Endodermal cell (in vitro differentiated cells): ENCODE measurements around the gene CCT6B. TPM values are rescaled to one million over a fixed set of nuclear protein-coding genes. Genes with fewer than 3 reads are reported as not detected.

Source experiments
- DNase-seq: peaks from one replicate; pipeline ENCODE4 v3.0.0-alpha.2; 2017
- H3K27ac ChIP-seq: 2 replicates; pipeline ENCODE4 v1.5.1; 2013; ENCODE audit warnings: mild to moderate bottlenecking, low read depth, low read length, moderate library complexity
- H3K27me3 ChIP-seq: 2 replicates; pipeline ENCODE4 v1.6.1; 2013; ENCODE audit warnings: mild to moderate bottlenecking, low read length, moderate library complexity; ENCODE audit not compliant: insufficient read depth, control insufficient read depth, poor library complexity, severe bottlenecking
- H3K36me3 ChIP-seq: 2 replicates; pipeline ENCODE4 v1.7.0; 2013; ENCODE audit warnings: mild to moderate bottlenecking, low read length, moderate library complexity; ENCODE audit not compliant: control insufficient read depth, insufficient read depth
- H3K4me1 ChIP-seq: one replicate; pipeline ENCODE4 v1.7.0; 2013; ENCODE audit warnings: low read length; ENCODE audit not compliant: control insufficient read depth, insufficient read depth
- H3K4me3 ChIP-seq: 2 replicates; pipeline ENCODE4 v1.5.1; 2013; ENCODE audit warnings: mild to moderate bottlenecking, low read length, moderate library complexity
- H3K9ac ChIP-seq: 2 replicates; pipeline ENCODE4 v1.6.1; 2013; ENCODE audit warnings: mild to moderate bottlenecking, low read length, moderate library complexity; ENCODE audit not compliant: poor library complexity, severe bottlenecking; ENCODE audit errors: extremely low read depth
- H3K9me3 ChIP-seq: 2 replicates; pipeline ENCODE4 v1.6.1; 2013; ENCODE audit warnings: mild to moderate bottlenecking, low read length, moderate library complexity; ENCODE audit not compliant: control insufficient read depth
- H3K27ac Mint-ChIP-seq: 2 replicates; pipeline ENCODE4 v1.8.0; 2020; ENCODE audit warnings: mixed read lengths
- H3K27me3 Mint-ChIP-seq: 2 replicates; pipeline ENCODE4 v1.8.0; 2021; ENCODE audit warnings: mild to moderate bottlenecking, mixed read lengths; ENCODE audit not compliant: insufficient read depth
- H3K36me3 Mint-ChIP-seq: 2 replicates; pipeline ENCODE4 v1.8.0; 2020; ENCODE audit warnings: low read depth, mixed read lengths
- H3K4me1 Mint-ChIP-seq: 2 replicates; pipeline ENCODE4 v1.8.0; 2020; ENCODE audit warnings: mixed read lengths
- H3K4me3 Mint-ChIP-seq: 2 replicates; pipeline ENCODE4 v1.8.0; 2020; ENCODE audit warnings: mild to moderate bottlenecking, moderate library complexity, mixed read lengths
- H3K9me3 Mint-ChIP-seq: 2 replicates; pipeline ENCODE4 v1.8.0; 2020; ENCODE audit warnings: mild to moderate bottlenecking, mixed read lengths
- CTCF ChIP-seq: fragments of 200-600 bp; sonication (generic); conservative IDR thresholded peaks from 2 replicates; pipeline ENCODE4 v1.5.0; 2021; ENCODE audit warnings: antibody characterized with exemption, mild to moderate bottlenecking
- WGBS, 2 experiments: methylation state at CpG; one replicate each; pipeline versions ENCODE4 v1.1.5 to v1.1.7; 2013; ENCODE audit warnings: missing lambda C conversion rate in 2 of 2, mixed read lengths in 1 of 2; ENCODE audit not compliant: insufficient coverage in 1 of 2, insufficient read length in 1 of 2; 5-methylcytosine and 5-hydroxymethylcytosine counted together
- total RNA-seq, 2 donors: library from RNA; stranded (reverse); fragmentation: NEBNext Ultra II Directional in 1 of 2; extraction: Animal tissue kit (Norgen Biotek cat#: 25700) in 1 of 2; gene quantifications; 2 replicates in 1 of 2; 3 replicates in 1 of 2; pipeline ENCODE4 v1.2.1, GENCODE V29; 2021

Gene CCT6B
- total RNA-seq, 2 donors from 2014 or later, result 0.88 to 2.8 TPM

- no peak overlapping the region for H3K4me3 Mint-ChIP-seq
- Histone ChIP-seq H3K9ac (no peak overlapping the region), H3K9me3 (no peaks in the 10 kb centered on the region), H3K4me3 (no peak overlapping the region), H3K36me3 (no peaks in the 10 kb centered on the region), H3K27ac (no peak overlapping the region), H3K27me3 (peaks cover 11% of the 10 kb centered on the region), H3K4me1 (peaks cover 15% of the 10 kb centered on the region)
- H3K27ac Mint-ChIP-seq, result no peak overlapping the region
- peaks cover 7% of the 10 kb centered on the region for H3K27me3 Mint-ChIP-seq
- H3K4me1 Mint-ChIP-seq, result peaks cover 52% of the 10 kb centered on the region
- H3K36me3 Mint-ChIP-seq, result no peaks in the 10 kb centered on the region
- WGBS, 2 experiments, result 81 to 89% methylated on average over 7 to 9 of the region's 9 CpGs
- H3K9me3 Mint-ChIP-seq, result no peaks in the 10 kb centered on the region
- no peak for TF ChIP-seq CTCF
- no peak for DNase-seq
Measured at GRCh38 chr17:34884597-34884996, 76.7 kb downstream of the CCT6B start.

GRCh38 chr17:34883106-34884000, 77.9 kb downstream of the CCT6B start:
- Histone ChIP-seq H3K27me3 (peaks cover 5% of the 10 kb centered on the region), H3K9me3 (no peaks in the 10 kb centered on the region), H3K27ac (peak overlapping the region; percentile 34), H3K4me3 (no peak overlapping the region), H3K4me1 (peaks cover 15% of the 10 kb centered on the region), H3K9ac (no peak overlapping the region), H3K36me3 (no peaks in the 10 kb centered on the region)
- Mint-ChIP-seq H3K27ac (no peak overlapping the region), H3K9me3 (no peaks in the 10 kb centered on the region), H3K4me3 (no peak overlapping the region), H3K36me3 (no peaks in the 10 kb centered on the region), H3K4me1 (peaks cover 52% of the 10 kb centered on the region), H3K27me3 (peaks cover 11% of the 10 kb centered on the region)
- 43 to 48% methylated on average over 8 to 12 of the region's 12 CpGs for WGBS, 2 experiments
- DNase-seq, result peak; percentile 87
- no peak for TF ChIP-seq CTCF

GRCh38 chr17:34879146-34879545, 82.1 kb downstream of the CCT6B start:
- H3K36me3 Mint-ChIP-seq, result no peaks in the 10 kb centered on the region
- H3K27ac Mint-ChIP-seq, result no peak overlapping the region
- Histone ChIP-seq H3K27me3 (peaks cover 5% of the 10 kb centered on the region), H3K4me1 (no peaks in the 10 kb centered on the region), H3K27ac (no peak overlapping the region), H3K4me3 (no peak overlapping the region), H3K9me3 (no peaks in the 10 kb centered on the region), H3K36me3 (no peaks in the 10 kb centered on the region), H3K9ac (no peak overlapping the region)
- H3K9me3 Mint-ChIP-seq, result no peaks in the 10 kb centered on the region
- H3K4me3 Mint-ChIP-seq, result no peak overlapping the region
- no peak for TF ChIP-seq CTCF
- H3K27me3 Mint-ChIP-seq, result peaks cover 11% of the 10 kb centered on the region
- peaks cover 19% of the 10 kb centered on the region for H3K4me1 Mint-ChIP-seq
- peak; percentile 33 for DNase-seq
- WGBS, 2 experiments, result 50 to 79% methylated on average over 1 to 3 of the region's 3 CpGs

Other genes starting within 250 kb of the CCT6B start
- 10 to 100 TPM; 18.5 to 23.3 TPM for gene ZNF830, start 80 bp upstream of the CCT6B start, total RNA-seq
- 100 to 1,000 TPM; 110 to 130 TPM for gene LIG3, start 19.1 kb upstream of the CCT6B start, total RNA-seq
- 10 to 100 TPM; 33.8 to 56.6 TPM for gene RFFL, start 102.2 kb upstream of the CCT6B start, total RNA-seq
- gene RAD51D, start 158.4 kb upstream of the CCT6B start, total RNA-seq, result 10 to 100 TPM; 24.8 to 26.0 TPM
- gene FNDC8, start 160.2 kb upstream of the CCT6B start, total RNA-seq, result not detected
- gene NLE1, start 180.8 kb upstream of the CCT6B start, total RNA-seq, result 10 to 100 TPM; 20.7 to 26.9 TPM
- gene UNC45B, start 186.4 kb upstream of the CCT6B start, total RNA-seq, result not detected
- gene SLC35G3, start 232.9 kb upstream of the CCT6B start, total RNA-seq, result not detected